Osteoblast (primary cell): Measurements from ENCODE around the gene IFNW1. TPM values are rescaled to one million over a fixed set of nuclear protein-coding genes. Genes with fewer than 3 reads are reported as not detected.
"Not testable (repeated sequence)": the region's sequence is repeated elsewhere in the genome, so short reads cannot be mapped to it uniquely, and the experiment has no call there.

Experiments
- DNase-seq: peaks from one replicate; pipeline ENCODE4 v3.0.0; 2011; ENCODE audit warnings: low spot score, mixed read lengths; ENCODE audit not compliant: insufficient read length; ENCODE audit errors: missing footprints
- H2AFZ ChIP-seq: 2 replicates; pipeline ENCODE4 v1.6.0; 2011; ENCODE audit warnings: mild to moderate bottlenecking, low read length
- H3K27ac ChIP-seq: 2 replicates; pipeline ENCODE4 v1.5.1; 2011; ENCODE audit warnings: mild to moderate bottlenecking, low read depth, low read length, moderate library complexity
- H3K27me3 ChIP-seq: 2 replicates; pipeline ENCODE4 v1.6.0; 2012; ENCODE audit warnings: mild to moderate bottlenecking, control low read depth, inconsistent platforms, low read length, moderate library complexity; ENCODE audit not compliant: insufficient read depth
- H3K36me3 ChIP-seq: 2 replicates; pipeline ENCODE4 v1.5.1; 2011; ENCODE audit warnings: mild to moderate bottlenecking, low read length, control low read depth, moderate library complexity; ENCODE audit not compliant: insufficient read depth
- H3K4me1 ChIP-seq: 2 replicates; pipeline ENCODE4 v1.5.1; 2011; ENCODE audit warnings: mild to moderate bottlenecking, low read length, control low read depth, moderate library complexity; ENCODE audit not compliant: insufficient read depth
- H3K4me2 ChIP-seq: 2 replicates; pipeline ENCODE4 v1.6.0; 2011; ENCODE audit warnings: mild to moderate bottlenecking, low read length; ENCODE audit not compliant: insufficient read depth
- H3K4me3 ChIP-seq: fragments of 200-600 bp; sonication (generic); 3 replicates; pipeline ENCODE4 v1.5.1; 2012; ENCODE audit warnings: mild to moderate bottlenecking, low read length, inconsistent platforms; ENCODE audit not compliant: insufficient read depth
- H3K79me2 ChIP-seq: 2 replicates; pipeline ENCODE4 v1.6.0; 2012; ENCODE audit warnings: mild to moderate bottlenecking, low read length, control low read depth, inconsistent platforms; ENCODE audit not compliant: insufficient read depth
- H3K9me3 ChIP-seq: 2 replicates; pipeline ENCODE4 v1.5.1; 2011; ENCODE audit warnings: low read depth, low read length, control low read depth
- H4K20me1 ChIP-seq: 2 replicates; pipeline ENCODE4 v1.6.0; 2012; ENCODE audit warnings: mild to moderate bottlenecking, low read length, control low read depth; ENCODE audit not compliant: insufficient read depth
- total RNA-seq: library from RNA; depleted of rRNA; stranded (reverse); fragments of >200 nt; gene quantifications from 2 replicates; pipeline ENCODE4 v1.2.3, GENCODE V29; 2012
- TF ChIP-seq, protein P1 (sequence below): IDR thresholded peaks from 2 replicates; pipeline ENCODE4 v1.5.1; 2011; ENCODE audit warnings: mild to moderate bottlenecking, low read depth, low read length, moderate library complexity; ENCODE audit errors: extremely low read depth

Gene IFNW1
- total RNA-seq, 1 donor: not detected

DNA sequence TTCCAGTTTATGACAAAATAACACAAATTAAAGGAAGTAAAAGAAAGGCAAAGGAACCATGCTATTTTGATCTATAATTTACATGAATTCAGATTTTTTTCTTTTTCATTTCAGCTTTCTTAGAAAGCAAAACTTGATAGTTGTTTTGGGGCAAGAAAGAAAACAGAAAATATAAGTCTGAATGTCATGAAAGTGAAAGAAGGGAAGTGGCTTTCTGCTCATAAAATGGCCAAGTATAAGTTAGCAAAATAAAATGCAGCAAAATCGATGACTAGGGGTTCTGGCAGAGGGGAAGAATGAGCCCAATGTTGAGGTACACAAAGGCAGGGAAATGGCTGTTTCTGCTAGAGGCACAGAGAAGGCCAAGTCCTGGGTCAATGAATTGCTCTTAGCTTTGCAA is 3.0 kb upstream of the IFNW1 start:
- TF ChIP-seq, protein P1, sequence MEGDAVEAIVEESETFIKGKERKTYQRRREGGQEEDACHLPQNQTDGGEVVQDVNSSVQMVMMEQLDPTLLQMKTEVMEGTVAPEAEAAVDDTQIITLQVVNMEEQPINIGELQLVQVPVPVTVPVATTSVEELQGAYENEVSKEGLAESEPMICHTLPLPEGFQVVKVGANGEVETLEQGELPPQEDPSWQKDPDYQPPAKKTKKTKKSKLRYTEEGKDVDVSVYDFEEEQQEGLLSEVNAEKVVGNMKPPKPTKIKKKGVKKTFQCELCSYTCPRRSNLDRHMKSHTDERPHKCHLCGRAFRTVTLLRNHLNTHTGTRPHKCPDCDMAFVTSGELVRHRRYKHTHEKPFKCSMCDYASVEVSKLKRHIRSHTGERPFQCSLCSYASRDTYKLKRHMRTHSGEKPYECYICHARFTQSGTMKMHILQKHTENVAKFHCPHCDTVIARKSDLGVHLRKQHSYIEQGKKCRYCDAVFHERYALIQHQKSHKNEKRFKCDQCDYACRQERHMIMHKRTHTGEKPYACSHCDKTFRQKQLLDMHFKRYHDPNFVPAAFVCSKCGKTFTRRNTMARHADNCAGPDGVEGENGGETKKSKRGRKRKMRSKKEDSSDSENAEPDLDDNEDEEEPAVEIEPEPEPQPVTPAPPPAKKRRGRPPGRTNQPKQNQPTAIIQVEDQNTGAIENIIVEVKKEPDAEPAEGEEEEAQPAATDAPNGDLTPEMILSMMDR: no peak
- DNase-seq: no peak

DNA sequence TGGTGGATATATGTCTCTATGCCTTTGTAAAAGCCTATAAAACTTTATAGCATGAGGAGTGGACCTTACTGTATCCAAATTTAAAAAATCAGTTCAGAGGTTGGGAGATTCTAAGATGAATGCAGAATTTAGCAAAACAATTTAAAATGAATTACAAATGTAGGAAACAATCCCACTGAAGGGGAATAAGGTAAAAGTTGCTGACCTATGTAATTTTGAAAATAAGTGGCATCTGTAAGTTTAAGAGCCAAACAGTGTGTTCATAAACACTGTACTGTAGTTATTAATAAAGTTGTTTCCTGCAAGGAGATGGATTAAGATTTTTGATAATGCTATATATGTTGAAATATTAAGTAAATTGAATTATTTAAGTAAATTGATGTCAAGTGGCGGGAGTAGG is 4.6 kb downstream of the IFNW1 start:
- Histone ChIP-seq H3K27ac (no peak overlapping the region), H4K20me1 (no peaks in the 10 kb centered on the region), H2AFZ (no peak overlapping the region), H3K27me3 (peaks cover 3% of the 10 kb centered on the region), H3K4me2 (no peak overlapping the region), H3K4me3 (no peak overlapping the region), H3K4me1 (no peaks in the 10 kb centered on the region), H3K9me3 (no peaks in the 10 kb centered on the region), H3K36me3 (no peaks in the 10 kb centered on the region), H3K79me2 (no peaks in the 10 kb centered on the region)
- TF ChIP-seq, protein P1: no peak
- DNase-seq: no peak

More for the DNA sequence above, 3.0 kb upstream of the IFNW1 start:
- Histone ChIP-seq H3K27me3 (no peaks in the 10 kb centered on the region), H4K20me1 (no peaks in the 10 kb centered on the region), H3K79me2 (no peaks in the 10 kb centered on the region), H2AFZ (no peak overlapping the region), H3K4me2 (no peak overlapping the region), H3K4me3 (no peak overlapping the region), H3K36me3 (no peaks in the 10 kb centered on the region), H3K4me1 (no peaks in the 10 kb centered on the region), H3K27ac (no peak overlapping the region), H3K9me3 (peaks cover 3% of the 10 kb centered on the region)

DNA sequence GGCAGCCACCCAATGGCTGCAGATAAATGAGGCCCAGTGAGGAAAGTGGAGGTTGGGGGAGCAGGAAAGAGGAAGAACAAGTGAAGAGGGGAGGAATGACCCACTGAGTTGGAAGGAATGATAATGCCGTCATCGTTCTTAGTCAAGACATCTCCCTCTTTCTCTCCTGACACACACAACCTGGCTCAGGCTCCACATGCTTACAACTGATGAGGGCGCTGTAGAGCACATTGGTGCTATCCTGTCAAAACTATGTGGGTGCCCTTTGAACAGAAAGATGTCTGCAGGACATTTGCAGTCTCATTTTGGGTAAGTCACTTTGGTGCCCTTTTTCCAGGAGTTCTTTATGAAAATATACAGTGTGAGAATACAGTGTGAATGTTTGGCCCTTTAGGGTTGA is 5.9 kb downstream of the IFNW1 start:
- TF ChIP-seq, protein P1: no peak
- no peak for DNase-seq
- H3K4me1 ChIP-seq: no peaks in the 10 kb centered on the region
- H2AFZ ChIP-seq: no peak overlapping the region
- peaks cover 5% of the 10 kb centered on the region for H3K27me3 ChIP-seq
- no peak overlapping the region for H3K4me2 ChIP-seq
- no peak overlapping the region for H3K27ac ChIP-seq
- no peak overlapping the region for H3K4me3 ChIP-seq
- no peaks in the 10 kb centered on the region for H3K9me3 ChIP-seq
- no peaks in the 10 kb centered on the region for H4K20me1 ChIP-seq
- no peaks in the 10 kb centered on the region for H3K36me3 ChIP-seq
- H3K79me2 ChIP-seq: no peaks in the 10 kb centered on the region

DNA sequence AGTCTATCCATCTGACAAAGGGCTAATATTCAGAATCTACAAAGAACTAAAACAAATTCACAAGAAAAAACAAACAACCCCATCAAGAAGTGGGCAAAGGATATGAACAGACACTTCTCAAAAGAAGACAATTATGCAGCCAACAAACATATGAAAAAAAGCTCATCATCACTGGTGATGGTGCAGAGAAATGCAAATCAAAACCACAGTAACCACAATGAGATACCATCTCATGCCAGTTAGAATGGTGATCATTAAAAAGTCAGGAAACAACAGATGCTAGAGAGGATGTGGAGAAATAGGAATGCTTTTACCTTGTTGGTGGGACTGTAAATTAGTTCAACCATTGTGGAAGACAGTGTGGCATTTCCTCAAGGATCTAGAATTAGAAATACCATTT is 13.4 kb downstream of the IFNW1 start:
- not testable (repeated sequence) for H3K4me3 ChIP-seq, DNase-seq, H3K27ac ChIP-seq, H3K9me3 ChIP-seq, H3K79me2 ChIP-seq, H3K4me1 ChIP-seq, H2AFZ ChIP-seq, H4K20me1 ChIP-seq, H3K4me2 ChIP-seq, H3K27me3 ChIP-seq, H3K36me3 ChIP-seq
